Measurements from ENCODE around the gene EIPR1. TPM values are rescaled to one million over a fixed set of nuclear protein-coding genes. Genes with fewer than 3 reads are reported as not detected.

EIPR1 gene
- total and polyA plus RNA-seq, 2 of the 13 experiments (the other 11 are each of a cell fraction or from before 2014, with no cell fraction given) = 70.0 to 96.3 TPM

DNA sequence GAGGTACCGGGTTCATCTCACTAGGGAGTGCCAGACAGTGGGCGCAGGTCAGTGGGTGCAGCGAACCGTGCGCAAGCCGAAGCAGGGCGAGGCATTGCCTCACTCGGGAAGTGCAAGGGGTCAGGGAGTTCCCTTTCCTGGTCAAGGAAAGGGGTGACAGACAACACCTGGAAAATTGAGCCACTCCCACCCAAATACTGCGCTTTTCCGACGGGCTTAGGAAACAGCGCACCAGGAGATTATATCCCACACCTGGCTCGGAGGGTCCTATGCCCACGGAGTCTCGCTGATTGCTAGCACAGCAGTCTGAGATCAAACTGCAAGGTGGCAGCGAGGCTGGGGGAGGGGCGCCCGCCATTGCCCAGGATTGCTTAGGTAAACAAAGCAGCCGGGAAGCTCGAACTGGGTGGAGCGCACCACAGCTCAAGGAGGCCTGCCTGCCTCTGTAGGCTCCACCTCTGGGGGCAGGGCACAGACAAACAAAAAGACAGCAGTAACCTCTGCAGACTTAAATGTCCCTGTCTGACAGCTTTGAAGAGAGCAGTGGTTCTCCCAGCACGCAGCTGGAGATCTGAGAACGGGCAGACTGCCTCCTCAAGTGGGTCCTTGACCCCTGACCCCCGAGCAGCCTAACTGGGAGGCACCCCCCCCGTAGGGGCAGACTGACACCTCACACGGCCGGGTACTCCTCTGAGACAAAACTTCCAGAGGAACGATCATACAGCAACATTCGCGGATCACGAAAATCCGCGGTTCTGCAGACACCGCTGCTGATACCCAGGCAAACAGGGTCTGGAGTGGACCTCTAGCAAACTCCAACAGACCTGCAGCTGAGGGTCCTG is 8.1 kb downstream of the EIPR1 start (continued):
- TF ChIP-seq KDM5B (CRISPR knock-in tag; IDR thresholded peaks at IDR 0.05; ENCODE audit: borderline replicate concordance) (peak; percentile 62; the same call in 1 of the 2 replicates), FOSL2 (CRISPR knock-in tag; IDR thresholded peaks at IDR 0.05) (peak; percentile 45), MED1 (CRISPR knock-in tag; IDR thresholded peaks at IDR 0.05) (peak; percentile 41; the same call in 1 of the 2 replicates), ZNF598 (CRISPR knock-in tag; IDR thresholded peaks at IDR 0.05; ENCODE audit: borderline replicate concordance) (peak; percentile 20; the same call in 1 of the 2 replicates), HIVEP1 (CRISPR knock-in tag; IDR thresholded peaks at IDR 0.05) (peak; percentile 76), FOXO1 (CRISPR knock-in tag; IDR thresholded peaks at IDR 0.05) (peak; percentile 58; the same call in 1 of the 2 replicates), NCOA2 (CRISPR knock-in tag; IDR thresholded peaks at IDR 0.05) (peak; percentile 43; the same call in 1 of the 2 replicates), HOXA3 (CRISPR knock-in tag; IDR thresholded peaks at IDR 0.05) (peak; percentile 91), ZNF777 (CRISPR knock-in tag; IDR thresholded peaks at IDR 0.05) (peak; percentile 59), FOXJ3 (CRISPR knock-in tag; IDR thresholded peaks at IDR 0.05; ENCODE audit: borderline replicate concordance) (peak; percentile 51; the same call in 1 of the 2 replicates), KMT2B (CRISPR knock-in tag; IDR thresholded peaks at IDR 0.05) (peak; percentile 75; the same call in 1 of the 2 replicates)
- TF ChIP-seq, protein P1, sequence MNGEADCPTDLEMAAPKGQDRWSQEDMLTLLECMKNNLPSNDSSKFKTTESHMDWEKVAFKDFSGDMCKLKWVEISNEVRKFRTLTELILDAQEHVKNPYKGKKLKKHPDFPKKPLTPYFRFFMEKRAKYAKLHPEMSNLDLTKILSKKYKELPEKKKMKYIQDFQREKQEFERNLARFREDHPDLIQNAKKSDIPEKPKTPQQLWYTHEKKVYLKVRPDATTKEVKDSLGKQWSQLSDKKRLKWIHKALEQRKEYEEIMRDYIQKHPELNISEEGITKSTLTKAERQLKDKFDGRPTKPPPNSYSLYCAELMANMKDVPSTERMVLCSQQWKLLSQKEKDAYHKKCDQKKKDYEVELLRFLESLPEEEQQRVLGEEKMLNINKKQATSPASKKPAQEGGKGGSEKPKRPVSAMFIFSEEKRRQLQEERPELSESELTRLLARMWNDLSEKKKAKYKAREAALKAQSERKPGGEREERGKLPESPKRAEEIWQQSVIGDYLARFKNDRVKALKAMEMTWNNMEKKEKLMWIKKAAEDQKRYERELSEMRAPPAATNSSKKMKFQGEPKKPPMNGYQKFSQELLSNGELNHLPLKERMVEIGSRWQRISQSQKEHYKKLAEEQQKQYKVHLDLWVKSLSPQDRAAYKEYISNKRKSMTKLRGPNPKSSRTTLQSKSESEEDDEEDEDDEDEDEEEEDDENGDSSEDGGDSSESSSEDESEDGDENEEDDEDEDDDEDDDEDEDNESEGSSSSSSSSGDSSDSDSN (CRISPR knock-in tag; IDR thresholded peaks at IDR 0.05) = peak; percentile 35; the same call in 1 of the 2 replicates
- TF ChIP-seq, protein P2, sequence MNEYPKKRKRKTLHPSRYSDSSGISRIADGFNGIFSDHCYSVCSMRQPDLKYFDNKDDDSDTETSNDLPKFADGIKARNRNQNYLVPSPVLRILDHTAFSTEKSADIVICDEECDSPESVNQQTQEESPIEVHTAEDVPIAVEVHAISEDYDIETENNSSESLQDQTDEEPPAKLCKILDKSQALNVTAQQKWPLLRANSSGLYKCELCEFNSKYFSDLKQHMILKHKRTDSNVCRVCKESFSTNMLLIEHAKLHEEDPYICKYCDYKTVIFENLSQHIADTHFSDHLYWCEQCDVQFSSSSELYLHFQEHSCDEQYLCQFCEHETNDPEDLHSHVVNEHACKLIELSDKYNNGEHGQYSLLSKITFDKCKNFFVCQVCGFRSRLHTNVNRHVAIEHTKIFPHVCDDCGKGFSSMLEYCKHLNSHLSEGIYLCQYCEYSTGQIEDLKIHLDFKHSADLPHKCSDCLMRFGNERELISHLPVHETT (CRISPR knock-in tag; conservative IDR thresholded peaks at IDR 0.05) = 0 out of 2 replicates have a peak, but pooled peaks have one; percentile 50
- TF ChIP-seq, protein P3, sequence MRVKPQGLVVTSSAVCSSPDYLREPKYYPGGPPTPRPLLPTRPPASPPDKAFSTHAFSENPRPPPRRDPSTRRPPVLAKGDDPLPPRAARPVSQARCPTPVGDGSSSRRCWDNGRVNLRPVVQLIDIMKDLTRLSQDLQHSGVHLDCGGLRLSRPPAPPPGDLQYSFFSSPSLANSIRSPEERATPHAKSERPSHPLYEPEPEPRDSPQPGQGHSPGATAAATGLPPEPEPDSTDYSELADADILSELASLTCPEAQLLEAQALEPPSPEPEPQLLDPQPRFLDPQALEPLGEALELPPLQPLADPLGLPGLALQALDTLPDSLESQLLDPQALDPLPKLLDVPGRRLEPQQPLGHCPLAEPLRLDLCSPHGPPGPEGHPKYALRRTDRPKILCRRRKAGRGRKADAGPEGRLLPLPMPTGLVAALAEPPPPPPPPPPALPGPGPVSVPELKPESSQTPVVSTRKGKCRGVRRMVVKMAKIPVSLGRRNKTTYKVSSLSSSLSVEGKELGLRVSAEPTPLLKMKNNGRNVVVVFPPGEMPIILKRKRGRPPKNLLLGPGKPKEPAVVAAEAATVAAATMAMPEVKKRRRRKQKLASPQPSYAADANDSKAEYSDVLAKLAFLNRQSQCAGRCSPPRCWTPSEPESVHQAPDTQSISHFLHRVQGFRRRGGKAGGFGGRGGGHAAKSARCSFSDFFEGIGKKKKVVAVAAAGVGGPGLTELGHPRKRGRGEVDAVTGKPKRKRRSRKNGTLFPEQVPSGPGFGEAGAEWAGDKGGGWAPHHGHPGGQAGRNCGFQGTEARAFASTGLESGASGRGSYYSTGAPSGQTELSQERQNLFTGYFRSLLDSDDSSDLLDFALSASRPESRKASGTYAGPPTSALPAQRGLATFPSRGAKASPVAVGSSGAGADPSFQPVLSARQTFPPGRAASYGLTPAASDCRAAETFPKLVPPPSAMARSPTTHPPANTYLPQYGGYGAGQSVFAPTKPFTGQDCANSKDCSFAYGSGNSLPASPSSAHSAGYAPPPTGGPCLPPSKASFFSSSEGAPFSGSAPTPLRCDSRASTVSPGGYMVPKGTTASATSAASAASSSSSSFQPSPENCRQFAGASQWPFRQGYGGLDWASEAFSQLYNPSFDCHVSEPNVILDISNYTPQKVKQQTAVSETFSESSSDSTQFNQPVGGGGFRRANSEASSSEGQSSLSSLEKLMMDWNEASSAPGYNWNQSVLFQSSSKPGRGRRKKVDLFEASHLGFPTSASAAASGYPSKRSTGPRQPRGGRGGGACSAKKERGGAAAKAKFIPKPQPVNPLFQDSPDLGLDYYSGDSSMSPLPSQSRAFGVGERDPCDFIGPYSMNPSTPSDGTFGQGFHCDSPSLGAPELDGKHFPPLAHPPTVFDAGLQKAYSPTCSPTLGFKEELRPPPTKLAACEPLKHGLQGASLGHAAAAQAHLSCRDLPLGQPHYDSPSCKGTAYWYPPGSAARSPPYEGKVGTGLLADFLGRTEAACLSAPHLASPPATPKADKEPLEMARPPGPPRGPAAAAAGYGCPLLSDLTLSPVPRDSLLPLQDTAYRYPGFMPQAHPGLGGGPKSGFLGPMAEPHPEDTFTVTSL (CRISPR knock-in tag; IDR thresholded peaks at IDR 0.05; ENCODE audit: borderline replicate concordance) = peak; percentile 52; the same call in 1 of the 2 replicates
- TF ChIP-seq, protein P4, sequence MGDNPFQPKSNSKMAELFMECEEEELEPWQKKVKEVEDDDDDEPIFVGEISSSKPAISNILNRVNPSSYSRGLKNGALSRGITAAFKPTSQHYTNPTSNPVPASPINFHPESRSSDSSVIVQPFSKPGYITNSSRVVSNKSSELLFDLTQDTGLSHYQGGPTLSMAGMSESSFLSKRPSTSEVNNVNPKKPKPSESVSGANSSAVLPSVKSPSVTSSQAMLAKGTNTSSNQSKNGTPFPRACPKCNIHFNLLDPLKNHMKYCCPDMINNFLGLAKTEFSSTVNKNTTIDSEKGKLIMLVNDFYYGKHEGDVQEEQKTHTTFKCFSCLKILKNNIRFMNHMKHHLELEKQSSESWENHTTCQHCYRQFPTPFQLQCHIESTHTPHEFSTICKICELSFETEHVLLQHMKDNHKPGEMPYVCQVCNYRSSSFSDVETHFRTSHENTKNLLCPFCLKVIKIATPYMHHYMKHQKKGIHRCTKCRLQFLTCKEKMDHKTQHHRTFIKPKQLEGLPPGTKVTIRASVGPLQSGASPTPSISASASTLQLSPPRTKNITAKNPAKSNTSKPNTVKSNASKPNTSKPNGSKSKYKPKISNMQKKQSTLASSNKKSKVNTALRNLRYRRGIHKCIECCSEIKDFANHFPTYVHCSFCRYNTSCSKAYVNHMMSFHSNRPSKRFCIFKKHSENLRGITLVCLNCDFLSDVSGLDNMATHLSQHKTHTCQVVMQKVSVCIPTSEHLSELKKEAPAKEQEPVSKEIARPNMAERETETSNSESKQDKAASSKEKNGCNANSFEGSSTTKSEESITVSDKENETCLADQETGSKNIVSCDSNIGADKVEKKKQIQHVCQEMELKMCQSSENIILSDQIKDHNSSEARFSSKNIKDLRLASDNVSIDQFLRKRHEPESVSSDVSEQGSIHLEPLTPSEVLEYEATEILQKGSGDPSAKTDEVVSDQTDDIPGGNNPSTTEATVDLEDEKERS (CRISPR knock-in tag; IDR thresholded peaks at IDR 0.05) = peak; percentile 38; the same call in 1 of the 2 replicates

All from HepG2 (cell line).